GM21360 (cell line): ENCODE results near the gene SURF1.
"Not testable (repeated sequence)": the region's sequence is repeated elsewhere in the genome, so short reads cannot be mapped to it uniquely, and the experiment has no call there.

ENCODE experiments used
- ATAC-seq: cut with Tn5 transposase; IDR thresholded peaks from one replicate; pipeline ENCODE4 v1.9.1; 2021; ENCODE audit warnings: mild to moderate bottlenecking, moderate library complexity; ENCODE audit not compliant: unreplicated experiment

The SURF1 gene

DNA sequence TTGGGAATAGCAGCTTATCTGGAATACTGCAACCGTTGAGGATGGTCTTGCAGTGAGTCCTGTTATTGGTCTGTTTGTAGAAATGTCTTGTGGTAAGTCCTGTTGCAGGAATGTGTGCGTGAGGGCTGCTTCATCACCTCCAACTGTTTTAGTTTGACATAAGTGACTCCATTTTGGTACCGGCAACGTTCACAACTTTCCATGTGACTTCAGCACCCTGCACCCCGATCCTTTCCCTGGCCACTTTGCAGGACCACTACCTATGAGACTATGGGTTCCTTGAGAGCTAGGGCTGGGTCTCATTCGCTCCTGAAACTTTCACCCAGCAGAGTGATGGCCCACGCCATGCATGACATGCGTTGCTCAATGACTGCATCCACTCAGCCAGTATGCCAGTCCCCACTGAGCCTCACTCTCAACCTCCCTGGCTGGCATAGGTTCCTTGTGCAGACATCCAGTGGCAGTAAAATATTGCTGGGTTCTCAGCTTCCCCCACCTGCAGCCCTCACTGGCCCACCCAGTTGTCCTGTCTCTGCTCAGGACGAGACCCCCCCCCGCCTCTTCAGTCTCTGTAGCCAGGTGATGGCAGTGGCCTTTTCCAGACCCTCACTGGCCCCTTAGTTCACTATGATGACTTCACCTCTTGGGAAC lies 28.3 kb downstream of the SURF1 start:
- no peak for ATAC-seq

DNA sequence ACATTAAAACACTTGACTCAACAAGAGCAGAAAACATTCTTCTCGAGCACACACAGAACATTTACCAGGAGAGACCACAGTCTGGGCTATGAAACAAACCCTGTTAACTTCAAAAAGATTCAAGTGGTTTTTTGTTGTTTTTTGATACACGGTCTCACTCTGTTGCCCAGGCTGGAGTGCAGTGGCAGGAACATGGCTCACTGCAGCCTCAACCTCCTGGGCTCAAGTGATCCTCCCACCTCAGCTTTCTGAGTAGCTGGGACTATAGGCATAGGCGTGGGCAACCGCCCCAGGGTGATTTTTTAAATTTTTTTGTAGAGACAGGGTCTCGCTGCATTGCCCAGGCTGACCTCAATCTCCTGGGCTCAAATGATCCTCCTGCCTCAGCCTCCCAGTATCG lies 29.3 kb downstream of the SURF1 start:
- not testable (repeated sequence) for ATAC-seq

- no peak for ATAC-seq
These were observed 32.1 kb downstream of the SURF1 start for GRCh38 chr9:133323991-133324703.

GRCh38 chr9:133323211-133323610 lies 33.1 kb downstream of the SURF1 start:
- ATAC-seq = no peak

DNA sequence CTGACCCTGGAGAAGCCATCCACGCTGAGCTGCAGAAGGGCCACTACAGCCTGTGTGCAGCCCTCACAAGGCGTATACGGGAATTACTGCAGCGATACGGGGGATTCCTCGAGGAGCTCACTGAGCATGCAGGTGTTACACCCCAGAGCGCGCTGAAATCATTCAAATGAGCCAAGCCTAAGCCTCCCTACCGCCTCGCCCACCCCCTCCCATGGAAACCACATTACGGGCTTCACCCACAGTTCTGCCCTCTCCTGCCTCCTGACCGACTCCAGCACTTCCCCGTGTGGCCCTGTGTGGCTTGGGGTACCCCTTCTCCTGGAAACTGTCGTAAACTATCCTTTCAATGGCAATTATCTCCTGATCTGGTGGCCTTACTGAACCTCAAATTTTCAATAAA lies 33.6 kb downstream of the SURF1 start:
- no peak for ATAC-seq

- no peak for ATAC-seq
These were observed 34.8 kb downstream of the SURF1 start for GRCh38 chr9:133321411-133321935.

- no peak for ATAC-seq
These were observed 35.8 kb downstream of the SURF1 start for GRCh38 chr9:133320421-133320881.

- not testable (repeated sequence) for ATAC-seq
These were observed 38.7 kb downstream of the SURF1 start for GRCh38 chr9:133317551-133317950.

DNA sequence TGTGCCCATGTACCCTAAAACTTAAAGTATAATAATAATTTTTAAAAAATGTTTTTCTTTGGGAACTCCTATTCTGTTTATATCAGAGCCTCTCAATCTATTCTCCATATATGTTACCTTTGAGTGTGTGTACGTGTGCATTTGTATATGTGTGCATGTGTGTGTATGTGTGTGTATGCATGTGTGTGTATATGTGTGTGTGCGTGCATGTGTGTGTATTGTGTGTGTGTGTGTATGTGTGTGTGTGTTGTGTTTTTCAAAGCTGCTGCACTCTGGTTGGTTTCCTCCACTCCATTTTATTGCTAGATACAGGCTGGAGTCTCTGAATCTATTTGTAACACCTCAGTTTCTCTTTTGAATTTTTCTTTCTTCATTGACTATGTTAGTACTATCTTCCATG lies 40.3 kb downstream of the SURF1 start:
- no peak for ATAC-seq

DNA sequence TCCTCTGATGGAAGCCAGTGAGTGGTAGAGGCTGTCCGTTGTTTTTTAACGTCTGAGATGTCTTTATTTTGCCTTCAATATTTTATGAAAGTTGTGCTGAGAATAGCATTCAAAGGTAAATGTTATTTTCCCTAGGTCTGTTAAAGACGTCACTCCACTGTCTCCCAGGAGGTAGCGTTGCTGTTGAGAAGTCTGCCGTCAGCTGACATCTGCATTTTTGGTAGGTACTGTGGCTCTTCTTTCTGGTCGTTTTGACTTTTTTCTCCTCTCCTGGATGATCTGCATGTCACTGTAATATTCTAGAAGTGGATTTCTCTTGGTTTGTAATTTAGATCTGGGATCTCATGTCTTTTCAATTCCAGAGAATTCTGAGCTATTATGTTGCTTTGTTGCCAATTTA lies 46.7 kb downstream of the SURF1 start:
- ATAC-seq = no peak

DNA sequence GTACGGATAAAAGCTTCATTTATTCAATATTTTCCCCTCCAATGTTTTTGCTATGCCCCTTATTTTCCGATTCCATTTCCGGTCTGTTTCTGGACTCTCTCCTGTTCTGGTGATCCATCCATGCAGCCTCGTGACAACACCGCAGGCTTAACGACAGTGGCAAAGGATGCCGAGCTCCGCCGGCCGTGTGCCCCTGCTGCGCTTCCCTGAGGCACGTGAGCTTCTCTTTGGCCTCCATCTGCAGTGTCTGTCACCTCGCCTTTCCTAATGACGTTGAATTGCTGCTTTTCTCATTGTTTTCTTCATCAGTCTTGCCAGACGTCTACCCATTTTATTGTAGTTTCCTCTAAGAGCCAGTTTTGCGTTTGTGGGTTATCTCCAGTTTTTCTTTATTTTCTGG lies 49.0 kb downstream of the SURF1 start:
- no peak for ATAC-seq

- ATAC-seq = no peak
These were observed 49.8 kb downstream of the SURF1 start for GRCh38 chr9:133306242-133307204.

DNA sequence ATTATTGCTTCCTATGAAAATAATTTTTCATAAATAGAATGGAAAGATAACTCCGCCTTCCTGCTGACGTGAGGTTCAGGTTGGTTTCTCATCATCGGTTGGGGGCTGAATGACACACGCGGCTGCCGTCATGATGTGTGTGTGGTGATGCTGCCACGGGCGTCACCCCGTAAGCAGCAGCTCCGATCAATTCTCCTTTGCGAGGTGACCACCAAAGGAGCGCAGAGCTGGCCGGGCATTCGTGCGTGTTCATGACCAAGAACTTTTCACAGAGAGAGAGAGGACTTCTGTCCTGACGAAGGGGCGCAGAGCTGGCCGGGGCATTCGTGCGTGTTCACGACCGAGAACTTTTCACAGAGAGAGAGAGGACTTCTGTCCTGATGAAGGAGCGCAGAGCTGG lies 50.6 kb downstream of the SURF1 start:
- no peak for ATAC-seq

- no peak for ATAC-seq
These were observed 51.6 kb downstream of the SURF1 start for GRCh38 chr9:133304477-133305377.

DNA sequence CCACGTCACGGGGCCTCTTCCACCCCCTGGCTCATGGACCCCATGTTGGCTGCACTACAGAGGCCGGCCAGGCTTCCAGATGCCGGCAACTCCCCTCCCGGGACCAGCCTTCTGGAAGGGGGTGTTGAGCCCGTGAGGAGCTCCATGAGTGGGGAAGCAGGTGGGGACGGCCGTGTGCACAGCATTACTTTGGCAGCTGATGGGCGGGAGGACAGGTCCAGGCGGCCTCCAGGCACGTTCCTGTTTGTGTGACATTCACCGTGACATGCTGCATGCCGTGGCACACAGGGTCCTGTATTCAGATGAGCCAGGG lies 52.2 kb downstream of the SURF1 start:
- ATAC-seq = no peak

- no peak for ATAC-seq
These were observed 52.8 kb downstream of the SURF1 start for GRCh38 chr9:133303266-133304157.
